Gastroesophageal sphincter (tissue), 4 donors: ENCODE measurements around the gene ZNF335. TPM values are rescaled to one million over a fixed set of nuclear protein-coding genes. Genes with fewer than 3 reads are reported as not detected.

Experiments used
- ATAC-seq: fragments of 150-250 bp; one replicate; pipeline ENCODE4 v1.9.1; 2016; ENCODE audit warnings: mild to moderate bottlenecking, moderate library complexity
- H3K27ac ChIP-seq, 4 donors: fragments of 200-600 bp; sonication (generic) in 3 of 4; 1 replicate in 3 of 4; 2 replicates in 1 of 4; pipeline ENCODE4 v1.5.1; 2016 to 2019
- H3K27me3 ChIP-seq: fragments of 200-600 bp; sonication (generic); one replicate; pipeline ENCODE4 v1.5.1; 2019
- H3K36me3 ChIP-seq, 2 donors: fragments of 200-600 bp; sonication (generic); one replicate each; pipeline ENCODE4 v1.5.1; 2019; ENCODE audit warnings: control low read depth in 1 of 2
- H3K4me1 ChIP-seq, 3 donors: fragments of 200-600 bp; sonication (generic); 1 replicate in 2 of 3; 2 replicates in 1 of 3; pipeline ENCODE4 v1.5.1; 2016 to 2019; ENCODE audit warnings: control low read depth in 2 of 3
- H3K4me3 ChIP-seq, 2 donors: fragments of 200-600 bp; sonication (generic); one replicate each; pipeline ENCODE4 v1.5.1; 2019; ENCODE audit warnings: mild to moderate bottlenecking in 1 of 2, moderate library complexity in 1 of 2
- H3K9me3 ChIP-seq, 3 donors: fragments of 200-600 bp; sonication (generic); one replicate each; pipeline ENCODE4 v1.5.1; 2017 to 2019; ENCODE audit warnings: control low read depth in 2 of 3
- EP300 ChIP-seq: sonication (generic); formaldehyde crosslinking; IDR thresholded peaks from one replicate; pipeline ENCODE4 v1.6.1; 2017; ENCODE audit warnings: antibody characterized with exemption, mild to moderate bottlenecking
- POLR2A ChIP-seq, 2 donors: fragments of 450-650 bp; IDR thresholded peaks; one replicate each; pipeline ENCODE4 v1.6.1; 2017; ENCODE audit warnings: antibody characterized with exemption in 2 of 2, mild to moderate bottlenecking in 2 of 2, moderate library complexity in 1 of 2
- POLR2AphosphoS5 ChIP-seq: sonication (generic); formaldehyde crosslinking; IDR thresholded peaks from one replicate; pipeline ENCODE4 v1.6.1; 2017; ENCODE audit warnings: antibody characterized with exemption
- WGBS, 2 donors: methylation state at CpG; one replicate each; pipeline ENCODE4 v1.1.5; 2018; ENCODE audit warnings: low coverage in 1 of 2; 5-methylcytosine and 5-hydroxymethylcytosine counted together
- total RNA-seq, 4 donors: library from RNA; depleted of rRNA; stranded (reverse); fragments of >200 nt; gene quantifications; one replicate each; pipeline ENCODE4 v1.1.0, GENCODE V29; 2016
- TF ChIP-seq, protein P1 (sequence below), 4 experiments: fragments of 200-600 bp in 2 of 4; fragments of 450-650 bp in 2 of 4; sonication (generic) in 1 of 4; IDR thresholded peaks; one replicate each; pipeline ENCODE4 v1.5.1; 2017 to 2019; ENCODE audit warnings: antibody characterized with exemption in 4 of 4, mild to moderate bottlenecking in 2 of 4, moderate library complexity in 2 of 4

Gene ZNF335
- total RNA-seq, 4 donors from 2014 or later, result 7.5 to 17.9 (median 16.5) TPM

DNA sequence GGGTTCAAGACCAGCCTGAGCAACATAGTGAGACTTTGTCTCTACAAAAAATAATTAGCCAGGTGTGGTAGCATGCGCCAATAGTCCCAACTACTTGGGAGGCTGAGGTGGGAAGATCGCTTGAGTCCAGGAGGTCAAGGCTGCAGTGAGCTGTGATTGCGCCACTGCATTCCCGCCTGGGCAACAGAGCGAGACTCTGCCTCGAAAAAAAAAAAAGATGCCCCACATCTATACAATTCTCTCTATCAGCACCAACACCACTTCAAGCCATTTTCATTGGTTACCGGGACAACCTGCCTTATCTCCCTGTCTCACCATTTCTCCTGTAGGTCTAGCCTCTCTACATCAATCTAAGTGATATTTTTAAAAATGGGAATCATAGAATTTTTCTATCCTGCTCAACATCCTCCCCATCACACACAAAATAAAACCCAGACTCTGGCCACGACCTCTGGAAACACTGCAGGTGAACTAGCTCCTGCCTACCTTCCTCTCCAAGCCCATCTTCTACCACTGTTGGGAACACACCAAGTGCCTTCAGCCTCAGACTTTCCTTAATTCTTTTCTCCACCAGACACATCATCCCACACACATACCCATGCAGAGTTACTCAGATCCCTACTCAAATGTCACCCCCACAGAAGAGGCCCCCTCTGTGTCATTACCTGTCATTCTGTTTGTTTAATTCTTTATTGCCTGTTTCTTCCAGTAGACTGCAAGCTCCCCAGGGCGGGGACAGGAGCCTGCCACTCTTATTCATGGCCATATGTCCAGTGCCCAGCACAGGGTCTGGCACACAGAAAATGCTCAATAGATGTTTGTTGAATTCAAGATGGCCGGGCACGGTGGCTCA is 50.4 kb downstream of the ZNF335 start:
- no peaks in the 10 kb centered on the region for H3K27me3 ChIP-seq
- H3K9me3 ChIP-seq, result no peaks in the 10 kb centered on the region
- ATAC-seq, result no peak
- H3K27ac ChIP-seq, result no peak overlapping the region
- H3K4me3 ChIP-seq, result no peak overlapping the region
- peaks cover 0 to 52% (median 34%) of the 10 kb centered on the region in 3 donors for H3K4me1 ChIP-seq
- TF ChIP-seq EP300 (no peak), POLR2A (IDR thresholded peaks at IDR 0.05) (no peak), POLR2AphosphoS5 (no peak)
- TF ChIP-seq, protein P1, sequence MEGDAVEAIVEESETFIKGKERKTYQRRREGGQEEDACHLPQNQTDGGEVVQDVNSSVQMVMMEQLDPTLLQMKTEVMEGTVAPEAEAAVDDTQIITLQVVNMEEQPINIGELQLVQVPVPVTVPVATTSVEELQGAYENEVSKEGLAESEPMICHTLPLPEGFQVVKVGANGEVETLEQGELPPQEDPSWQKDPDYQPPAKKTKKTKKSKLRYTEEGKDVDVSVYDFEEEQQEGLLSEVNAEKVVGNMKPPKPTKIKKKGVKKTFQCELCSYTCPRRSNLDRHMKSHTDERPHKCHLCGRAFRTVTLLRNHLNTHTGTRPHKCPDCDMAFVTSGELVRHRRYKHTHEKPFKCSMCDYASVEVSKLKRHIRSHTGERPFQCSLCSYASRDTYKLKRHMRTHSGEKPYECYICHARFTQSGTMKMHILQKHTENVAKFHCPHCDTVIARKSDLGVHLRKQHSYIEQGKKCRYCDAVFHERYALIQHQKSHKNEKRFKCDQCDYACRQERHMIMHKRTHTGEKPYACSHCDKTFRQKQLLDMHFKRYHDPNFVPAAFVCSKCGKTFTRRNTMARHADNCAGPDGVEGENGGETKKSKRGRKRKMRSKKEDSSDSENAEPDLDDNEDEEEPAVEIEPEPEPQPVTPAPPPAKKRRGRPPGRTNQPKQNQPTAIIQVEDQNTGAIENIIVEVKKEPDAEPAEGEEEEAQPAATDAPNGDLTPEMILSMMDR (IDR thresholded peaks at IDR 0.05), result no peak
- 77 to 89% methylated on average over 8 to 9 of the region's 11 CpGs for WGBS, 2 donors
- H3K36me3 ChIP-seq, result no peaks in the 10 kb centered on the region

DNA sequence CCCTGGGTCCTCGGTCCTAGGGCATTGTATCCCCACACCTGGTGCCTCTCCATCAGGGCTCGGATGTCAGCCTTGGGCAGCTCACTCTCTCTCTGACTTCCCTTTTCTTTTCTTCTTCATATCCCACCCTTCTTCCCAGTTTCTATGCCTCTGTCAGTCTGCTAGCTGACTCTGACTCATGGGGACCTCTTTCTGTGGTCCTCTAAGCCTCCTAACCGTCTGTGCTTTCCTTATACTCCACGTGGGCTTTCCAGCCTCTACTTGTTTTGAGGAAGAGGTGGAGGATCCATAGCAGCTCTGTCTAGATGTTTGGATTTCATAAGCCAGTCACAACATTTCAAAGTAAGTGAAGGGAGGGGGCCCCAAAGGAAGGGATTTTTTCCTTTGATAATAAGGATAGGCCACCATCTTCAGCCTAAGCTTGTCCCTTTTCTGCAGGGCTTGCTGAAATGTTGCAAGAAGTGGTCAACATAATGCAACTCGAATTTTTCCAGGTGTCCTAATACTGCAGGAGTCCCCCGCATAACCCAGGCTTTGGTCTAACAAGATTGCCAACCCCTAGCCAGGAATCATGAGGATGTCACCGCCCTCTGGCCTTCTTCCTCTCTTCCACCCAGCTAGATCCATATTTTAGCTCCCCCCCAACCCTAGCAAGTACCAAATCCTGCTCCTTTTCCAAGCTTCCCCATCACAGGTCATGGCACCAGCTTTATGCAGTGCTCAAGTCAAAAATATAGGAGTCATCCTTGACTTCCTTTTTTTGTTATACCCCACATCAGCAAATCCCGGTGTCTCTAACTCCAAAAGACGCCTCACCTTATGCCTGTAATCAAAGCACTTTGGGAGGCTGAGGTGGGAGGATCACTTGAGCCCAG is 51.3 kb downstream of the ZNF335 start:
- Histone ChIP-seq H3K27ac (peak overlapping the region in 3 of 4 donors; percentile 66 to 77 (median 70)), H3K27me3 (no peaks in the 10 kb centered on the region), H3K4me1 (peaks cover 0 to 52% (median 34%) of the 10 kb centered on the region in 3 donors), H3K36me3 (no peaks in the 10 kb centered on the region), H3K4me3 (no peak overlapping the region), H3K9me3 (no peaks in the 10 kb centered on the region)
- TF ChIP-seq POLR2AphosphoS5, result no peak
- TF ChIP-seq, protein P1 (IDR thresholded peaks at IDR 0.05), result no peak
- no peak for TF ChIP-seq EP300
- WGBS, 2 donors, result 66 to 87% methylated on average over 4 to 6 of the region's 9 CpGs
- no peak for ATAC-seq

DNA sequence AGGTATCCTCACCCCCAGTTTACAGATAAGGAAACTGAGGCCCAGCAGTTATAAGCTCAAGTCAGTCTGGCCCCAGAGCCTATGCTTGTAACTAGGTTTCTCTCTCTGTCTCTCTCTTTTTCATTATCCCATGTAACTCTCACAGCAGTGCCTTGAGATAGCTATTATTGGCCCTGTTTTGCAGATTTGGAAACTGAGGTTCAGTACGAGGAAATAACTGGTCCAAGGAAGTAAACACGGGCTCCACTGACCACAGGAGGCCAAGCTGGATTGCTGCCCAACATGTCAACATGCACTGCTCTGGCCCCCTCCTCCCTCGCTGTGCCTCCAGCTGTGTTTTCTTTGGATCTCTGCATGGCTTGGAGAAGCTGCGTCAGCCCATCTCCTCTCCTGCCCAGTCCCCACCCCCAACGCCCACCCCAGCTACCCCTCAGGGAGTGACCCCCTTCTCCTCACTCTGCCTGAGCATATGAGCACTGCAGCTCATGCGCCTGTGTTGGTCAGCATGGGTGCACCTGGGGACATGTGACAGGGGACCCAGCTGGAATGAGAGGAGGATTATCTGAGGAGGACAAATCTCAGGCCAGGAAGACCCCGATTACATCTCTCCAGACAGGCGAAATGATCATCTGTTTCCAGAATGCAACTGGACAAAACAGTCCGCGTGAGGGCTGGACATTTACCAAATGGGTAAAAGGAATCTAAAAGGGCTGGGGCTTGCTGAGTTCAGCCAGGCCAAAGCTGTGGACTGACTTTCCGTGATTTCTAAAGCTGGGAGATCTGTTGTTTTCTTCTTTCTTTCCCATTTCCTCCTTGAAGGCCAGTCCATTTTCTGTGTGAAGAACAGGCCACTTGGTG is 52.2 kb downstream of the ZNF335 start:
- Histone ChIP-seq H3K36me3 (no peaks in the 10 kb centered on the region), H3K27ac (peak overlapping the region; percentile 15 to 77 (median 68))
- WGBS, 2 donors, result 27 to 31% methylated on average over 6 to 7 of the region's 11 CpGs

More for the DNA sequence above, 52.2 kb downstream of the ZNF335 start:
- H3K4me3 ChIP-seq, result no peak overlapping the region
- H3K9me3 ChIP-seq, result no peaks in the 10 kb centered on the region
- no peak for TF ChIP-seq EP300
- TF ChIP-seq, protein P1 (IDR thresholded peaks at IDR 0.05), result no peak
- TF ChIP-seq POLR2A (IDR thresholded peaks at IDR 0.05), result no peak
- no peak for TF ChIP-seq POLR2AphosphoS5
- H3K27me3 ChIP-seq, result peaks cover 3% of the 10 kb centered on the region
- H3K4me1 ChIP-seq, result peaks cover 0 to 48% (median 31%) of the 10 kb centered on the region in 3 donors
- peak; percentile 64 for ATAC-seq
